ENCODE data around the gene ST6GALNAC6. TPM values are rescaled to one million over a fixed set of nuclear protein-coding genes. Genes with fewer than 3 reads are reported as not detected.

Gene ST6GALNAC6
- total RNA-seq, 4 donors from 2014 or later, result 37.7 to 133 (median 111) TPM

GRCh38 chr9:127941961-127942215 is 42.5 kb upstream of the ST6GALNAC6 start:
- Histone ChIP-seq H3K9me3 (no peaks in the 10 kb centered on the region), H3K4me1 (peaks cover 3 to 5% of the 10 kb centered on the region in 2 donors), H3K4me3 (no peak overlapping the region), H3K27ac (peak overlapping the region; percentile 71 to 75), H3K36me3 (no peaks in the 10 kb centered on the region), H3K27me3 (no peaks in the 10 kb centered on the region)
- TF ChIP-seq, protein P1, sequence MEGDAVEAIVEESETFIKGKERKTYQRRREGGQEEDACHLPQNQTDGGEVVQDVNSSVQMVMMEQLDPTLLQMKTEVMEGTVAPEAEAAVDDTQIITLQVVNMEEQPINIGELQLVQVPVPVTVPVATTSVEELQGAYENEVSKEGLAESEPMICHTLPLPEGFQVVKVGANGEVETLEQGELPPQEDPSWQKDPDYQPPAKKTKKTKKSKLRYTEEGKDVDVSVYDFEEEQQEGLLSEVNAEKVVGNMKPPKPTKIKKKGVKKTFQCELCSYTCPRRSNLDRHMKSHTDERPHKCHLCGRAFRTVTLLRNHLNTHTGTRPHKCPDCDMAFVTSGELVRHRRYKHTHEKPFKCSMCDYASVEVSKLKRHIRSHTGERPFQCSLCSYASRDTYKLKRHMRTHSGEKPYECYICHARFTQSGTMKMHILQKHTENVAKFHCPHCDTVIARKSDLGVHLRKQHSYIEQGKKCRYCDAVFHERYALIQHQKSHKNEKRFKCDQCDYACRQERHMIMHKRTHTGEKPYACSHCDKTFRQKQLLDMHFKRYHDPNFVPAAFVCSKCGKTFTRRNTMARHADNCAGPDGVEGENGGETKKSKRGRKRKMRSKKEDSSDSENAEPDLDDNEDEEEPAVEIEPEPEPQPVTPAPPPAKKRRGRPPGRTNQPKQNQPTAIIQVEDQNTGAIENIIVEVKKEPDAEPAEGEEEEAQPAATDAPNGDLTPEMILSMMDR (IDR thresholded peaks at IDR 0.05), result no peak
- TF ChIP-seq POLR2A (IDR thresholded peaks at IDR 0.05), result no peak
- intact Hi-C loops (cut with DNase I; ENCODE audit: low total_unique reads), result loop anchor here (5.0 kb wide), 2 partner anchors 95 to 180 kb away; no protein-coding TSS in a partner anchor
- no peak for DNase-seq

- intact Hi-C loops (cut with DNase I; ENCODE audit: low total_unique reads), result loop anchor here (5.0 kb wide), 2 partner anchors 96 to 181 kb away; no protein-coding TSS in a partner anchor
- H3K4me3 ChIP-seq, result no peak overlapping the region
- no peak for DNase-seq
- H3K9me3 ChIP-seq, result no peaks in the 10 kb centered on the region
- no peak for TF ChIP-seq POLR2A (IDR thresholded peaks at IDR 0.05)
- TF ChIP-seq, protein P1 (IDR thresholded peaks at IDR 0.05), result no peak
- H3K27ac ChIP-seq, result peak overlapping the region; percentile 71 to 75
- H3K27me3 ChIP-seq, result no peaks in the 10 kb centered on the region
- peaks cover 9% of the 10 kb centered on the region in 2 donors for H3K4me1 ChIP-seq
- H3K36me3 ChIP-seq, result no peaks in the 10 kb centered on the region
Measured at GRCh38 chr9:127941062-127941960, 41.9 kb upstream of the ST6GALNAC6 start.

- Histone ChIP-seq H3K4me1 (peaks cover 10 to 12% of the 10 kb centered on the region in 2 donors), H3K27me3 (no peaks in the 10 kb centered on the region), H3K4me3 (no peak overlapping the region), H3K36me3 (no peaks in the 10 kb centered on the region), H3K9me3 (no peaks in the 10 kb centered on the region), H3K27ac (peak overlapping the region; percentile 71 to 75)
- TF ChIP-seq, protein P1 (IDR thresholded peaks at IDR 0.05), result no peak
- no peak for TF ChIP-seq POLR2A (IDR thresholded peaks at IDR 0.05)
- intact Hi-C loops (cut with DNase I; ENCODE audit: low total_unique reads), result loop anchor here (5.0 kb wide), 2 partner anchors 97 to 182 kb away; no protein-coding TSS in a partner anchor
- no peak for DNase-seq
Measured at GRCh38 chr9:127940593-127940992, 41.2 kb upstream of the ST6GALNAC6 start.

- Histone ChIP-seq H3K4me3 (peak overlapping the region; percentile 69 to 88), H3K27ac (peak overlapping the region; percentile 80 to 81), H3K9me3 (no peaks in the 10 kb centered on the region), H3K27me3 (no peaks in the 10 kb centered on the region), H3K4me1 (peaks cover 10 to 12% of the 10 kb centered on the region in 2 donors), H3K36me3 (no peaks in the 10 kb centered on the region)
- TF ChIP-seq, protein P1 (IDR thresholded peaks at IDR 0.05), result no peak
- TF ChIP-seq POLR2A (IDR thresholded peaks at IDR 0.05), result no peak
- no peak for DNase-seq
- intact Hi-C loops (cut with DNase I; ENCODE audit: low total_unique reads), result no loop called here
Measured at GRCh38 chr9:127938298-127938690, 38.9 kb upstream of the ST6GALNAC6 start.
